Measurements from ENCODE around the gene EEF1AKMT4. TPM values are rescaled to one million over a fixed set of nuclear protein-coding genes. Genes with fewer than 3 reads are reported as not detected.

Gene EEF1AKMT4
- total RNA-seq, 1 experiment from 2014 or later = 8.1 TPM

DNA sequence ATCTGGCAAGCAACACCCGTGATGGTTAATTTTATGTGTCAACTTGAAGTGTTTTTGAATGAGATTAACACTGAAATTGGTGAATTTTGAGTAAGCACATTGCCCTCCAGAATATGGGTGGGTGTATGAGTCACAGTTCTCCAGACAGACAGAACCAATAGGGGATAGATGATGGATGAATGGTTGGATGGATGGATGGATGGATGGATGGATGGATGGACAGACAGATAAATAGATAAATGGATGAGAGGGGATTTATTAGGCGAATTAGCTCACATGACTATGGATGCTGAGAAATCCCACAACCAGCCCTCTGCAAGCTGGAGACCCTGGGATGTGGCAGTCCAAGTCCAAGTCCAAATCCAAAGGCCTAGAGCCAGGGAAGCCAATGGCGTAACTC lies 25.5 kb upstream of the EEF1AKMT4 start:
- Histone ChIP-seq H2AK5ac (ENCODE audit: insufficient read length, low read length) (no peak overlapping the region), H3K4me2 (ENCODE audit: insufficient read depth, insufficient read length, low read length) (no peak overlapping the region), H3K23me2 (ENCODE audit: insufficient read length, low read depth, low read length, poor library complexity, severe bottlenecking) (no peaks in the 10 kb centered on the region), H3K9ac (ENCODE audit: extremely low read depth, insufficient read length, low read length) (no peak overlapping the region), H2BK120ac (ENCODE audit: low read depth, low read length, poor library complexity, severe bottlenecking) (no peak overlapping the region), H3K18ac (ENCODE audit: insufficient read length, low read depth, low read length) (no peak overlapping the region), H3K4ac (ENCODE audit: low read depth, low read length) (no peak overlapping the region), H3K27ac (ENCODE audit: insufficient read length, low read depth, low read length) (no peak overlapping the region), H3K79me1 (ENCODE audit: insufficient read depth, low read depth, low read length, poor library complexity, severe bottlenecking) (no peaks in the 10 kb centered on the region), H2BK15ac (ENCODE audit: low read depth, low read length) (no peak overlapping the region), H4K91ac (ENCODE audit: insufficient read length, low read depth, low read length) (no peak overlapping the region), H2AFZ (ENCODE audit: low read length) (no peak overlapping the region), H3K56ac (ENCODE audit: insufficient read length, low read depth, low read length) (no peak overlapping the region), H2BK20ac (ENCODE audit: low read depth, low read length, poor library complexity, severe bottlenecking) (no peak overlapping the region), H3K4me1 (ENCODE audit: insufficient read depth, low read length) (no peaks in the 10 kb centered on the region), H3K9me3 (ENCODE audit: control insufficient read depth, low read depth, low read length) (no peaks in the 10 kb centered on the region), H3T11ph (ENCODE audit: low read length) (no peak overlapping the region), H2BK5ac (ENCODE audit: insufficient read length, low read length) (no peak overlapping the region), H4K20me1 (ENCODE audit: control insufficient read depth, insufficient read depth, insufficient read length) (no peaks in the 10 kb centered on the region), H3K23ac (ENCODE audit: insufficient read length, low read depth, low read length) (no peak overlapping the region), H3K14ac (ENCODE audit: insufficient read depth, low read length) (no peak overlapping the region; the same call in 1 of the 2 replicates), H4K5ac (ENCODE audit: insufficient read length, low read depth, low read length) (no peak overlapping the region), H4K8ac (replicated peaks; ENCODE audit: insufficient read length, low read depth, low read length) (no peak overlapping the region), H3K79me2 (ENCODE audit: insufficient read depth, low read length) (no peaks in the 10 kb centered on the region), H3K27me3 (ENCODE audit: insufficient read depth, low read length) (peaks cover 10% of the 10 kb centered on the region; the same call in 1 of the 2 replicates), H2BK12ac (ENCODE audit: insufficient read length, low read depth, low read length) (no peak overlapping the region)
- Mint-ChIP-seq H3K4me1 (peaks cover 2% of the 10 kb centered on the region in 2 experiments), H3K36me3 (ENCODE audit: insufficient read depth in 1 of 3, low read depth in 3 of 3) (no peaks in the 10 kb centered on the region), H3K4me3 (no peak overlapping the region), H3K27me3 (ENCODE audit: low read depth) (peaks cover 41% of the 10 kb centered on the region), H3K27ac (no peak overlapping the region), H3K9me3 (no peaks in the 10 kb centered on the region)
- TF ChIP-seq, protein P1, sequence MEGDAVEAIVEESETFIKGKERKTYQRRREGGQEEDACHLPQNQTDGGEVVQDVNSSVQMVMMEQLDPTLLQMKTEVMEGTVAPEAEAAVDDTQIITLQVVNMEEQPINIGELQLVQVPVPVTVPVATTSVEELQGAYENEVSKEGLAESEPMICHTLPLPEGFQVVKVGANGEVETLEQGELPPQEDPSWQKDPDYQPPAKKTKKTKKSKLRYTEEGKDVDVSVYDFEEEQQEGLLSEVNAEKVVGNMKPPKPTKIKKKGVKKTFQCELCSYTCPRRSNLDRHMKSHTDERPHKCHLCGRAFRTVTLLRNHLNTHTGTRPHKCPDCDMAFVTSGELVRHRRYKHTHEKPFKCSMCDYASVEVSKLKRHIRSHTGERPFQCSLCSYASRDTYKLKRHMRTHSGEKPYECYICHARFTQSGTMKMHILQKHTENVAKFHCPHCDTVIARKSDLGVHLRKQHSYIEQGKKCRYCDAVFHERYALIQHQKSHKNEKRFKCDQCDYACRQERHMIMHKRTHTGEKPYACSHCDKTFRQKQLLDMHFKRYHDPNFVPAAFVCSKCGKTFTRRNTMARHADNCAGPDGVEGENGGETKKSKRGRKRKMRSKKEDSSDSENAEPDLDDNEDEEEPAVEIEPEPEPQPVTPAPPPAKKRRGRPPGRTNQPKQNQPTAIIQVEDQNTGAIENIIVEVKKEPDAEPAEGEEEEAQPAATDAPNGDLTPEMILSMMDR (conservative IDR thresholded peaks at IDR 0.05) = no peak
- no peak for DNase-seq
- WGBS (ENCODE audit: extremely low coverage, insufficient read length, low lambda C conversion rate) = no CpG with 5 or more reads among the region's 3 CpGs
